ENCODE data around the gene MAP4. TPM values are rescaled to one million over a fixed set of nuclear protein-coding genes. Genes with fewer than 3 reads are reported as not detected.
A peak's percentile ranks its signal among the peaks of the same experiment; 100 is the strongest.

MAP4 gene
- polyA plus RNA-seq, 3 donors = 169 to 179 (median 172) TPM

- peak in 10 of 11 donors; percentile 55 to 82 (median 76) for DNase-seq (ENCODE audit: extremely low read depth in 1 of 11, low read depth in 9 of 11, low spot score in 4 of 11)
These were observed 191.4 kb downstream of the MAP4 start for GRCh38 chr3:47824541-47825473.

GRCh38 chr3:47817609-47818008 is 198.6 kb downstream of the MAP4 start:
- DNase-seq (ENCODE audit: extremely low read depth in 1 of 11, low read depth in 9 of 11, low spot score in 4 of 11) = no peak

DNA sequence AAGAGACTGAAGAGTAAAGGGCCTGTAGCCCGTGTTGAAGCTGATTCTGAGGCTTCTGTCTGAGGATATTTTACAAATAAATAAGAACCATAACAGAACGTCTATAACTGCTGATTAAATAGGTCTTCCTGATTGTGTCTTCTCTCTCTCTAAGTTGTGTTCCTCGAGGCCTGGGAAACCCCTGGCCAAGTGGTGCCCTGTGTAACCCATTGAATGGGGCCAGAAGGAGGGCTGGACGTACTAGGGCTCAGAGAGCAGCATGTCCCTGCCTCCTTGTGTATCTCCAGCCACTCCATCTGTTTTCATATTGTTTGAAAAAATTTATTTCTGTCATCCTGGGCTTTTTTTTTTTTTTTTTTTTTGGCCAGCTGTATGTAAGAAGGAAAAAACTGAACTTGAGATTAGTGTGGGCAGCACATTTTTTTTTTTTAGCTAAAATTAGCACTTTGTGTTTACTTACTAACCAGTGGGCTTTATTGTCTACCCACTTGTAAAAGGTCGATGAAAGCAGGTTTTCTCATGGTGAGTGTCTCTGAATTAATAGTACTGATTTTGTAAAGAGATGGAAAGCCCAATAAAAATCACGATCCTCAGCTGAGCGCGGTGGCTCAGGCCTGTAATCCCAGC is 202.6 kb downstream of the MAP4 start:
- no peak for DNase-seq (ENCODE audit: extremely low read depth in 1 of 11, low read depth in 9 of 11, low spot score in 4 of 11)

DNA sequence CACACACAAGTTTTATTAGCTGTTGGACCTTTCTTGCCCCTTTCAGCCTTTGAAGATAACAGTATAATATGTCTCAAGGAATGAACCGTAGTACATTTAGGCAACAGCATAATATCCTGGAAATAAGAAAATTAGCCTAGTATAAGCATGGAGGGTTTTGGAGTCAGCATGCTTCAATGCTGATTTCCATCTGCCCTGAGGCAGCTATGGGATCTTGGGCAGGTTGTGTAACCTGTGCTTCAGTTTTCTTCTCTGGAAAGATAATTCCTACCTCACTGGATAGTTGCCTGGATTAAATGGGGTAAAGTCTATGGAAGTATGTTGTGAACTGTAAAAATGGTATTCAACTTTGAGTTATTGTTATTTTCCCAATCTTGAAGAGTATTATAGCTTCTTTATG is 211.6 kb downstream of the MAP4 start:
- no peak for DNase-seq (ENCODE audit: extremely low read depth in 1 of 11, low read depth in 9 of 11, low spot score in 4 of 11)

DNA sequence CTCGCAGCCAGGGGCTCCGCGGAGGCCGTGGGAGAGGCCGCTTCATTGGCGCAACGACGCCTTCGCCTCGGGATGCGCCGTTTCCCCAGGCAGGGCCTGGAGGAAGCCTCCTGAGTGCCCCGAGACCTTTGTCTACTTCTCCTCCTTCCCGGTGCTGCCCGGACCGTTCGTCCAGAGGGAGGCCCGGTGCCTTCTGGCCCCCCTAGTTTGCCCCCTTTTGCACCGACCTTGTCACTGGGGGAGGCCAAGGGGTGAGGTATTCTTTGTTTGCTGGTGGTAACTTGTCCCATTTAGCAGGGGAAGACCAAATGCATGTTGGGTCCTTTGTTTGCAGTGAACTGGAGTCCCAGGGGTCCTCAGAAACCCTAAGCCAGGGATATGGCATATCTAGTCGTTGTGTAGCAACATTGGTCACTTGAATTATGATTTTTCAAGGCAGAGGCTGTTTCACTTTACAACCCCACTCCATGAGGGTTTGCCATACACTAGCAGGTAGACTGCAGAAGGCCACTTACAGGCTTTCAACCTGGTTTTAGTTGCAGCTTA is 212.7 kb downstream of the MAP4 start:
- DNase-seq (ENCODE audit: extremely low read depth in 1 of 11, low read depth in 9 of 11, low spot score in 4 of 11) = peak in 1 of 11 donors; percentile 43

GRCh38 chr3:47802734-47803479 is 213.3 kb downstream of the MAP4 start, which contains the start of gene DHX30:
Gene DHX30 (plus strand): TSS chr3:47803138. CDS start chr3:47810684, 7,546 bp downstream.
- peak in 9 of 11 donors; percentile 74 to 84 (median 80) for DNase-seq (ENCODE audit: extremely low read depth in 1 of 11, low read depth in 9 of 11, low spot score in 4 of 11)

Other genes with a start within 250 kb of the MAP4 start
- 100 to 1,000 TPM; 112 to 140 (median 129) TPM for gene SMARCC1, start 234.5 kb downstream of the MAP4 start, polyA plus RNA-seq (ENCODE audit: insufficient read length in 3 of 3)
- gene DHX30, start 213.3 kb downstream of the MAP4 start, polyA plus RNA-seq (ENCODE audit: insufficient read length in 3 of 3) = 10 to 100 TPM; 56.9 to 70.5 (median 70.3) TPM
- gene CDC25A, start 172.0 kb upstream of the MAP4 start, polyA plus RNA-seq (ENCODE audit: insufficient read length in 3 of 3) = 10 to 100 TPM in 2 of 3 donors, 1 to 10 TPM in 1; 8.2 to 13.7 (median 13.2) TPM
- gene CAMP, start 207.1 kb upstream of the MAP4 start, polyA plus RNA-seq (ENCODE audit: insufficient read length in 3 of 3) = 1 to 10 TPM in 2 of 3 donors, under 1 TPM in 1; 0.51 to 1.7 (median 1.1) TPM
- 10 to 100 TPM; 16.0 to 22.1 (median 17.5) TPM for gene ZNF589, start 224.7 kb upstream of the MAP4 start, polyA plus RNA-seq (ENCODE audit: insufficient read length in 3 of 3)

Data from renal cortex interstitium (tissue), 11 donors.